Muscle of leg (tissue), 9 donors: Measurements from ENCODE around the gene SUDS3. TPM values are rescaled to one million over a fixed set of nuclear protein-coding genes. Genes with fewer than 3 reads are reported as not detected.

Experiments
- polyA plus RNA-seq, 8 donors: library from polyadenylated mRNA; unstranded; fragments of 120-200 nt; gene quantifications; one replicate each; pipeline versions ENCODE4 v1.2.1 to v1.2.3, GENCODE V29; 2013; ENCODE audit warnings: inconsistent platforms in 1 of 8, low replicate concordance in 1 of 8; ENCODE audit not compliant: insufficient read length in 8 of 8, insufficient read depth in 1 of 8
- total RNA-seq: library from RNA; stranded (reverse); fragments of 120-200 nt; gene quantifications from one replicate; pipeline ENCODE4 v1.2.4, GENCODE V29; 2013

Gene SUDS3
- total and polyA plus RNA-seq, 9 donors = 25.6 to 32.7 (median 27.6) TPM

Other genes starting within 250 kb of the SUDS3 start
- 132 TPM for gene PEBP1, start 240.4 kb upstream of the SUDS3 start, total RNA-seq
- gene PEBP1, start 240.4 kb upstream of the SUDS3 start, polyA plus RNA-seq = 100 to 1,000 TPM; 138 to 156 (median 148) TPM
- gene TAOK3, start 3.6 kb upstream of the SUDS3 start, total RNA-seq = 15.2 TPM
- 10 to 100 TPM; 15.9 to 19.0 (median 17.3) TPM for gene TAOK3, start 3.6 kb upstream of the SUDS3 start, polyA plus RNA-seq